H1 (cell line): ENCODE results near the gene SV2A. TPM values are rescaled to one million over a fixed set of nuclear protein-coding genes. Genes with fewer than 3 reads are reported as not detected.

Experiments
- CTCF ChIA-PET: fragments of 300-600 bp; sonication (Branson Sonifier 250); formaldehyde crosslinking; loops from one replicate; lab custom pipeline; 2021; ENCODE audit not compliant: partially characterized antibody; lab: Charles Lee
- POLR2A ChIA-PET: fragments of 300-600 bp; sonication (Branson Sonifier 250); formaldehyde crosslinking; loops from one replicate; lab custom pipeline; 2021; ENCODE audit warnings: inconsistent platforms; ENCODE audit not compliant: partially characterized antibody; lab: Charles Lee
- DNase-seq, 2 experiments: peaks; one replicate each; pipeline versions ENCODE4 v3.0.0 to v3.0.0-alpha.2; 2010 to 2022; ENCODE audit warnings: low spot score in 2 of 2, low read depth in 1 of 2, mixed read lengths in 1 of 2
- FAIRE-seq: peaks from 2 replicates; lab custom pipeline; 2011; peaks lifted over from hg19 to GRCh38; lab: Jason Lieb, UNC
- H2AFZ ChIP-seq: 2 replicates; pipeline ENCODE4 v1.8.1; 2012; ENCODE audit warnings: low read length, inconsistent platforms
- H2AK5ac ChIP-seq: 2 replicates; pipeline ENCODE4 v1.6.1; 2013; ENCODE audit warnings: low read depth, low read length
- H2BK120ac ChIP-seq: replicated peaks from 2 replicates; pipeline ENCODE3; 2013; ENCODE audit warnings: low read depth, low read length, inconsistent platforms
- H2BK12ac ChIP-seq: 2 replicates; pipeline ENCODE4 v1.6.1; 2013; ENCODE audit warnings: low read depth, low read length
- H2BK15ac ChIP-seq: 2 replicates; pipeline ENCODE4 v1.6.1; 2013; ENCODE audit warnings: low read length
- H2BK20ac ChIP-seq: 2 replicates; pipeline ENCODE4 v1.6.1; 2013; ENCODE audit warnings: low read length
- H2BK5ac ChIP-seq: 2 replicates; pipeline ENCODE4 v1.6.1; 2013; ENCODE audit warnings: low read depth, low read length
- H3K14ac ChIP-seq: 2 replicates; pipeline ENCODE4 v1.6.1; 2013; ENCODE audit warnings: inconsistent platforms; ENCODE audit not compliant: insufficient read length
- H3K18ac ChIP-seq: 2 replicates; pipeline ENCODE4 v1.6.1; 2013; ENCODE audit warnings: low read length; ENCODE audit errors: extremely low read depth
- H3K23ac ChIP-seq: 2 replicates; pipeline ENCODE4 v1.6.1; 2013; ENCODE audit warnings: inconsistent platforms; ENCODE audit not compliant: insufficient read length
- H3K23me2 ChIP-seq: 2 replicates; pipeline ENCODE4 v1.6.1; 2013; ENCODE audit warnings: low read depth, low read length
- H3K27ac ChIP-seq: 2 replicates; pipeline ENCODE4 v1.6.1; 2011; ENCODE audit warnings: low read depth, low read length, inconsistent platforms
- H3K27me3 ChIP-seq, 4 experiments: replicated peaks in 1 of 4; 1 replicate in 1 of 4; 2 replicates in 3 of 4; pipeline versions ENCODE4 v1.6.1 to v1.8.1; 2011 to 2013; ENCODE audit warnings: low read length in 3 of 4, mild to moderate bottlenecking in 3 of 4, inconsistent platforms in 2 of 4, mixed read lengths in 2 of 4, moderate library complexity in 1 of 4; ENCODE audit not compliant: control insufficient read depth in 3 of 4, insufficient read depth in 3 of 4; ENCODE audit errors: extremely low read depth in 1 of 4
- H3K36me3 ChIP-seq, 4 experiments: 2 replicates each; pipeline versions ENCODE4 v1.6.1 to v1.8.1; 2011 to 2013; ENCODE audit warnings: mild to moderate bottlenecking in 4 of 4, low read length in 3 of 4, moderate library complexity in 2 of 4, control low read depth in 1 of 4, inconsistent platforms in 1 of 4; ENCODE audit not compliant: insufficient read depth in 4 of 4, control insufficient read depth in 2 of 4
- H3K4ac ChIP-seq: replicated peaks from 2 replicates; pipeline ENCODE3; 2013; ENCODE audit warnings: low read length, low read depth, mixed read lengths, inconsistent platforms; ENCODE audit not compliant: insufficient read length
- H3K4me1 ChIP-seq, 4 experiments: replicated peaks in 1 of 4; 1 replicate in 1 of 4; 2 replicates in 3 of 4; pipeline versions ENCODE4 v1.6.1 to v1.8.1; 2011 to 2013; ENCODE audit warnings: low read length in 3 of 4, inconsistent platforms in 2 of 4, mixed read lengths in 1 of 4; ENCODE audit not compliant: insufficient read depth in 4 of 4, control insufficient read depth in 3 of 4
- H3K4me2 ChIP-seq, 2 experiments: 2 replicates each; pipeline versions ENCODE4 v1.6.1 to v1.8.1; 2011 to 2013; ENCODE audit warnings: low read depth in 2 of 2, low read length in 2 of 2, control low read depth in 1 of 2, inconsistent platforms in 1 of 2, mild to moderate bottlenecking in 1 of 2; ENCODE audit not compliant: insufficient read depth in 1 of 2
- H3K4me3 ChIP-seq, 4 experiments: fragments of 200-600, 300-600 bp in 1 of 4; sonication (generic), shearing (Covaris generic), sonication (Bioruptor Twin) in 1 of 4; 2 replicates each; pipeline versions ENCODE4 v1.5.1 to v1.8.1; 2011 to 2016; ENCODE audit warnings: low read length in 4 of 4, low read depth in 3 of 4, control low read depth in 2 of 4, inconsistent platforms in 2 of 4, mild to moderate bottlenecking in 2 of 4, mixed read lengths in 1 of 4, moderate library complexity in 1 of 4; ENCODE audit not compliant: insufficient read depth in 2 of 4; ENCODE audit errors: extremely low read depth in 1 of 4
- H3K56ac ChIP-seq: replicated peaks from 2 replicates; pipeline ENCODE3; 2013; ENCODE audit warnings: low read depth, mild to moderate bottlenecking, mixed read lengths, low read length, inconsistent platforms; ENCODE audit not compliant: insufficient read length
- H3K79me1 ChIP-seq: 2 replicates; pipeline ENCODE4 v1.6.1; 2013; ENCODE audit warnings: low read depth, low read length, control low read depth
- H3K79me2 ChIP-seq, 2 experiments: 2 replicates each; pipeline versions ENCODE4 v1.6.1 to v1.8.1; 2012 to 2013; ENCODE audit warnings: low read length in 2 of 2, mild to moderate bottlenecking in 2 of 2, inconsistent platforms in 1 of 2; ENCODE audit not compliant: insufficient read depth in 2 of 2, control insufficient read depth in 1 of 2
- H3K9ac ChIP-seq, 4 experiments: replicated peaks in 1 of 4; 1 replicate in 1 of 4; 2 replicates in 3 of 4; pipeline versions ENCODE4 v1.6.1 to v1.8.1; 2011 to 2013; ENCODE audit warnings: low read depth in 3 of 4, low read length in 3 of 4, control low read depth in 2 of 4, mild to moderate bottlenecking in 2 of 4, moderate library complexity in 2 of 4, inconsistent platforms in 1 of 4; ENCODE audit errors: extremely low read depth in 1 of 4
- H3K9me3 ChIP-seq, 2 experiments: 2 replicates each; pipeline versions ENCODE4 v1.6.1 to v1.8.1; 2012 to 2013; ENCODE audit warnings: mild to moderate bottlenecking in 2 of 2, moderate library complexity in 2 of 2, control low read depth in 1 of 2, inconsistent platforms in 1 of 2, low read depth in 1 of 2, low read length in 1 of 2, mixed read lengths in 1 of 2; ENCODE audit not compliant: insufficient read depth in 2 of 2
- H4K20me1 ChIP-seq, 2 experiments: replicated peaks in 1 of 2; 2 replicates each; pipeline versions ENCODE3 to v1.8.1; 2011 to 2013; ENCODE audit warnings: inconsistent platforms in 2 of 2, low read length in 2 of 2, mild to moderate bottlenecking in 1 of 2; ENCODE audit not compliant: insufficient read depth in 2 of 2, control insufficient read depth in 1 of 2
- H4K5ac ChIP-seq: 2 replicates; pipeline ENCODE4 v1.6.1; 2013; ENCODE audit warnings: low read length, low read depth, mixed read lengths, inconsistent platforms; ENCODE audit not compliant: insufficient read length
- H4K8ac ChIP-seq: 2 replicates; pipeline ENCODE4 v1.8.0; 2013; ENCODE audit warnings: mild to moderate bottlenecking, moderate library complexity, low read length, inconsistent platforms; ENCODE audit not compliant: insufficient read depth; ENCODE audit errors: extremely low read depth
- H4K91ac ChIP-seq: replicated peaks from 2 replicates; pipeline ENCODE3; 2013; ENCODE audit warnings: low read length, mixed read lengths, inconsistent platforms; ENCODE audit not compliant: insufficient read length
- CBX8 ChIP-seq: fragments of 300-800, 300-1000 bp; sonication (generic); IDR thresholded peaks from 2 replicates; pipeline ENCODE4 v1.7.1; 2016; ENCODE audit warnings: low read depth, low read length, borderline replicate concordance
- CEBPB ChIP-seq: IDR thresholded peaks from 2 replicates; pipeline ENCODE4 v1.6.1; 2012; ENCODE audit warnings: low read depth, low read length
- GTF2F1 ChIP-seq: IDR thresholded peaks from 2 replicates; pipeline ENCODE4 v1.6.1; 2012; ENCODE audit warnings: low read depth, low read length, improper control_type of control experiment, borderline replicate concordance
- KDM1A ChIP-seq: fragments of 200-600, 300-600 bp; sonication (generic); IDR thresholded peaks from 2 replicates; pipeline ENCODE4 v1.7.1; 2016; ENCODE audit warnings: mild to moderate bottlenecking, low read length, borderline replicate concordance
- KDM4A ChIP-seq: IDR thresholded peaks from one replicate; pipeline ENCODE4 v1.7.1; 2012; ENCODE audit warnings: low read depth, mild to moderate bottlenecking, moderate library complexity, low read length, inconsistent platforms; ENCODE audit not compliant: severe bottlenecking
- MAFK ChIP-seq: IDR thresholded peaks from 2 replicates; pipeline ENCODE4 v1.6.1; 2012; ENCODE audit warnings: low read depth, mild to moderate bottlenecking, improper control_type of control experiment, low read length
- RFX5 ChIP-seq: IDR thresholded peaks from 2 replicates; pipeline ENCODE4 v1.6.1; 2011; ENCODE audit warnings: low read depth, low read length, improper control_type of control experiment, borderline replicate concordance
- SAP30 ChIP-seq: fragments of 300-600 bp; sonication (generic); IDR thresholded peaks from 2 replicates; pipeline ENCODE4 v1.7.1; 2012; ENCODE audit warnings: low read length, moderate library complexity, mild to moderate bottlenecking, inconsistent platforms; ENCODE audit not compliant: insufficient read depth, insufficient replicate concordance
- SIN3A ChIP-seq, 2 experiments: IDR thresholded peaks in 1 of 2; conservative IDR thresholded peaks in 1 of 2; 2 replicates each; pipeline ENCODE4 v1.6.1; 2011 to 2012; ENCODE audit warnings: low read length in 2 of 2, improper control_type of control experiment in 1 of 2, low read depth in 1 of 2, mild to moderate bottlenecking in 1 of 2
- SP1 ChIP-seq: IDR thresholded peaks from 2 replicates; pipeline ENCODE4 v1.6.1; 2011; ENCODE audit warnings: low read depth, low read length
- SP4 ChIP-seq: IDR thresholded peaks from 2 replicates; pipeline ENCODE4 v1.6.1; 2012; ENCODE audit warnings: low read length, inconsistent platforms
- SUZ12 ChIP-seq: fragments of 200-600 bp; sonication (generic); IDR thresholded peaks from 2 replicates; pipeline ENCODE4 v1.6.1; 2012; ENCODE audit warnings: mild to moderate bottlenecking, inconsistent platforms, low read length, moderate library complexity, mixed read lengths
- TBP ChIP-seq: IDR thresholded peaks from 2 replicates; pipeline ENCODE4 v1.6.1; 2011; ENCODE audit warnings: low read depth, low read length, improper control_type of control experiment
- TCF12 ChIP-seq: IDR thresholded peaks from 2 replicates; pipeline ENCODE4 v1.6.1; 2011; ENCODE audit warnings: low read depth, mild to moderate bottlenecking, low read length
- polyA plus RNA-seq, 7 experiments: library from polyadenylated mRNA; depleted of rRNA in 3 of 7; stranded (reverse) in 5 of 7; unstranded in 2 of 7; fragments of >200 nt in 5 of 7; fragments of 200-250 nt in 2 of 7; gene quantifications; 1 replicate in 5 of 7; 2 replicates in 1 of 7; 4 replicates in 1 of 7; pipeline versions ENCODE4 v1.2.1 to v1.2.3, GENCODE V29; 2011 to 2013; ENCODE audit warnings: missing spikeins in 2 of 7, mixed read lengths in 2 of 7
- total RNA-seq: library from RNA; stranded (reverse); fragmentation: NEBNext Ultra II Directional; extraction: Animal tissue kit (Norgen Biotek cat#: 25700); gene quantifications from 2 replicates; pipeline ENCODE4 v1.2.1, GENCODE V29; 2021

The SV2A gene
- total and polyA plus RNA-seq, 2 of the 8 experiments (the other 6 are each of a cell fraction or from before 2014, with no cell fraction given): 41.8 to 51.8 TPM

- no peaks in the 10 kb centered on the region for H4K20me1 ChIP-seq
- H2BK12ac ChIP-seq: peak overlapping the region; percentile 52; the same call in 1 of the 2 replicates
- H2AFZ ChIP-seq: no peak overlapping the region
- no peak overlapping the region for H3K27ac ChIP-seq
- H4K8ac ChIP-seq: no peak overlapping the region
- H2AK5ac ChIP-seq: no peak overlapping the region
- H3K79me1 ChIP-seq: no peaks in the 10 kb centered on the region
- POLR2A ChIA-PET: interaction anchor here (0.6 to 5.8 kb wide), 13 partner anchors 8 to 227 kb away, joined by 3 to 65 read pairs (median 3); partner anchors contain the start of gene SF3B4
- H3K18ac ChIP-seq: no peak overlapping the region; the same call in 1 of the 2 replicates
- no peak overlapping the region; a peak in 1 of 7 replicates for H3K9ac ChIP-seq
- peak overlapping the region; percentile 64 to 77; a peak in 3 of 4 replicates for H3K4me2 ChIP-seq
- FAIRE-seq (no peak), DNase-seq (no peak)
- H3K4ac ChIP-seq: no peak overlapping the region
- H2BK5ac ChIP-seq: 0 out of 2 replicates have a peak overlapping the region, but pooled peaks have one; percentile 60
- H4K5ac ChIP-seq: no peak overlapping the region
- no peak overlapping the region for H3K14ac ChIP-seq
- peaks cover 2% of the 10 kb centered on the region; the same call in 1 of the 2 replicates for H3K23me2 ChIP-seq
- H2BK15ac ChIP-seq: no peak overlapping the region
- no peaks in the 10 kb centered on the region for H3K27me3 ChIP-seq
- no peak overlapping the region for H2BK120ac ChIP-seq
- CTCF ChIA-PET: interaction anchor here (0.7 to 2.3 kb wide), 4 partner anchors 22 to 250 kb away, joined by 3 to 6 read pairs (median 4); no protein-coding TSS in a partner anchor
- no peak overlapping the region for H3K56ac ChIP-seq
- no peaks in the 10 kb centered on the region for H3K9me3 ChIP-seq
- H2BK20ac ChIP-seq: no peak overlapping the region
- H4K91ac ChIP-seq: peak overlapping the region; percentile 45
- no peaks in the 10 kb centered on the region for H3K79me2 ChIP-seq
- H3K4me1 ChIP-seq: peaks cover 5 to 22% (median 13%) of the 10 kb centered on the region in 4 experiments
- H3K4me3 ChIP-seq: peak overlapping the region in 1 of 4 experiments; percentile 55; a peak in 3 of 8 replicates
- no peaks in the 10 kb centered on the region for H3K36me3 ChIP-seq
- no peak overlapping the region for H3K23ac ChIP-seq
- TF ChIP-seq TBP (no peak), KDM1A (no peak), RFX5 (no peak), SP1 (no peak), CBX8 (no peak), GTF2F1 (no peak), MAFK (no peak), CEBPB (no peak), SAP30 (no peak), SP4 (no peak), TCF12 (no peak), SUZ12 (no peak), SIN3A (conservative IDR thresholded peaks at IDR 0.05 in 1 of 2, IDR thresholded peaks at IDR 0.05 in 1 of 2; ENCODE audit: low read depth in 1 of 2, low read length in 2 of 2) (no peak), KDM4A (no peak)
These were observed 20.1 kb upstream of the SV2A start for GRCh38 chr1:149937759-149938158.
